ENCODE measurements around the gene ZDHHC3.

DNA sequence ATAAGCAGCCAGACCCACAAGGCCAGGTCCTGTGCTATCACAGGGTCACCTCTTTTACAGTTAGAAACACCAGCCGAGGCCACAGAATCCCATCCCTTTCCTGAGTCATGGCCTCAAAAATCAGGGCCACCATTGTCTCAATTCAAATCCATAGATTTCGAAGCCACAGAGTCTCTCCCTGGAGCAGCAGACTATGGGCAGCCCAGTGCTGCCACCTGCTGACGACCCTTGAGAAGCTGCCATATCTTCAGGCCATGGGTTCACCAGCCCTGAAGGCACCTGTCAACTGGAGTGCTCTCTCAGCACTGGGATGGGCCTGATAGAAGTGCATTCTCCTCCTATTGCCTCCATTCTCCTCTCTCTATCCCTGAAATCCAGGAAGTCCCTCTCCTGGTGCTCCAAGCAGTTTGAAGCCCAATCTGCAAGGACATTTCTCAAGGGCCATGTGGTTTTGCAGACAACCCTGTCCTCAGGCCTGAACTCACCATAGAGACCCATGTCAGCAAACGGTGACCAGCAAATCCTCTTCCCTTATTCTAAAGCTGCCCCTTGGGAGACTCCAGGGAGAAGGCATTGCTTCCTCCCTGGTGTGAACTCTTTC is 62.0 kb downstream of the ZDHHC3 start:
- TF ChIP-seq, protein P1, sequence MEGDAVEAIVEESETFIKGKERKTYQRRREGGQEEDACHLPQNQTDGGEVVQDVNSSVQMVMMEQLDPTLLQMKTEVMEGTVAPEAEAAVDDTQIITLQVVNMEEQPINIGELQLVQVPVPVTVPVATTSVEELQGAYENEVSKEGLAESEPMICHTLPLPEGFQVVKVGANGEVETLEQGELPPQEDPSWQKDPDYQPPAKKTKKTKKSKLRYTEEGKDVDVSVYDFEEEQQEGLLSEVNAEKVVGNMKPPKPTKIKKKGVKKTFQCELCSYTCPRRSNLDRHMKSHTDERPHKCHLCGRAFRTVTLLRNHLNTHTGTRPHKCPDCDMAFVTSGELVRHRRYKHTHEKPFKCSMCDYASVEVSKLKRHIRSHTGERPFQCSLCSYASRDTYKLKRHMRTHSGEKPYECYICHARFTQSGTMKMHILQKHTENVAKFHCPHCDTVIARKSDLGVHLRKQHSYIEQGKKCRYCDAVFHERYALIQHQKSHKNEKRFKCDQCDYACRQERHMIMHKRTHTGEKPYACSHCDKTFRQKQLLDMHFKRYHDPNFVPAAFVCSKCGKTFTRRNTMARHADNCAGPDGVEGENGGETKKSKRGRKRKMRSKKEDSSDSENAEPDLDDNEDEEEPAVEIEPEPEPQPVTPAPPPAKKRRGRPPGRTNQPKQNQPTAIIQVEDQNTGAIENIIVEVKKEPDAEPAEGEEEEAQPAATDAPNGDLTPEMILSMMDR (IDR thresholded peaks at IDR 0.05) = peak; percentile 61 to 82 (median 64)
- TF ChIP-seq POLR2AphosphoS5 (IDR thresholded peaks at IDR 0.05) = peak in 1 of 2 donors; percentile 29
- TF ChIP-seq EP300 (IDR thresholded peaks at IDR 0.05) = no peak
